Panc1 (cell line): ENCODE results near the gene SPDYE2B. TPM values are rescaled to one million over a fixed set of nuclear protein-coding genes. Genes with fewer than 3 reads are reported as not detected.
A peak's percentile ranks its signal among the peaks of the same experiment; 100 is the strongest.
"Not testable (repeated sequence)": the region's sequence is repeated elsewhere in the genome, so short reads cannot be mapped to it uniquely, and the experiment has no call there.

ENCODE experiments used
- ATAC-seq: fragments of 200-7000 bp; cut with Tn5 transposase; 2 replicates; pipeline ENCODE4 v1.9.1; 2020; ENCODE audit warnings: mild to moderate bottlenecking, moderate library complexity
- BruUV-seq: library from RNA; stranded (reverse); fragments of 400-500 nt; replicated peaks from 2 replicates; lab custom pipeline; 2021; lab: Mats Ljungman, UMichigan
- CTCF ChIA-PET: fragments of 300-600 bp; sonication (Branson Sonifier 250); formaldehyde crosslinking; loops from one replicate; lab custom pipeline; 2022; ENCODE audit warnings: antibody characterized with exemption; lab: Charles Lee
- POLR2A ChIA-PET: fragments of 300-600 bp; sonication (Branson Sonifier 250); formaldehyde crosslinking; loops from one replicate; lab custom pipeline; 2022; ENCODE audit warnings: antibody characterized with exemption; lab: Charles Lee
- DNase-seq: peaks from one replicate; pipeline ENCODE4 v3.0.0-alpha.2; 2010; ENCODE audit warnings: low read depth, low spot score
- H3K27ac ChIP-seq: 2 replicates; pipeline ENCODE4 v1.5.1; 2011; ENCODE audit warnings: mild to moderate bottlenecking, low read length, inconsistent platforms
- H3K27me3 ChIP-seq: fragments of 200-500 bp; sonication (Bioruptor generic); 2 replicates; pipeline ENCODE4 v1.6.0; 2014; ENCODE audit warnings: low read length, inconsistent platforms; ENCODE audit not compliant: control insufficient read depth, insufficient read depth
- H3K36me3 ChIP-seq: fragments of 200-500 bp; sonication (Bioruptor generic); 2 replicates; pipeline ENCODE4 v1.5.1; 2014; ENCODE audit warnings: inconsistent platforms, mild to moderate bottlenecking, low read length, moderate library complexity; ENCODE audit not compliant: control insufficient read depth, insufficient read depth
- H3K4me1 ChIP-seq: 2 replicates; pipeline ENCODE4 v1.5.1; 2011; ENCODE audit warnings: inconsistent platforms, mild to moderate bottlenecking, low read length, moderate library complexity; ENCODE audit not compliant: control insufficient read depth, insufficient read depth
- H3K4me3 ChIP-seq, 2 experiments: 2 replicates each; pipeline ENCODE4 v1.5.1; 2011 to 2012; ENCODE audit warnings: low read depth in 2 of 2, low read length in 2 of 2, mild to moderate bottlenecking in 2 of 2, inconsistent platforms in 1 of 2, moderate library complexity in 1 of 2
- H3K9me3 ChIP-seq: fragments of 200-500 bp; sonication (Bioruptor generic); 2 replicates; pipeline ENCODE4 v1.5.1; 2014; ENCODE audit warnings: low read depth, mild to moderate bottlenecking, inconsistent platforms, low read length, moderate library complexity; ENCODE audit not compliant: control insufficient read depth, insufficient read depth
- in situ Hi-C: cut with HindIII; loops from 2 replicates; pipeline ENCODE4 v1.10.0; 2016; ENCODE audit warnings: low sequenced_read_pairs, low pct_unique_long_range_greater_than_20kb
- intact Hi-C: fragments of 100-400 bp; cut with micrococcal nuclease; formaldehyde crosslinking; loops from one replicate; pipeline ENCODE4 v1.10.0; 2022; ENCODE audit not compliant: unreplicated experiment
- total RNA-seq: library from RNA; stranded (reverse); gene quantifications from one replicate; pipeline ENCODE4 v1.2.1, GENCODE V29; 2021; ENCODE audit not compliant: unreplicated experiment

The SPDYE2B gene
- total RNA-seq, 1 experiment from 2014 or later, result not detected

DNA sequence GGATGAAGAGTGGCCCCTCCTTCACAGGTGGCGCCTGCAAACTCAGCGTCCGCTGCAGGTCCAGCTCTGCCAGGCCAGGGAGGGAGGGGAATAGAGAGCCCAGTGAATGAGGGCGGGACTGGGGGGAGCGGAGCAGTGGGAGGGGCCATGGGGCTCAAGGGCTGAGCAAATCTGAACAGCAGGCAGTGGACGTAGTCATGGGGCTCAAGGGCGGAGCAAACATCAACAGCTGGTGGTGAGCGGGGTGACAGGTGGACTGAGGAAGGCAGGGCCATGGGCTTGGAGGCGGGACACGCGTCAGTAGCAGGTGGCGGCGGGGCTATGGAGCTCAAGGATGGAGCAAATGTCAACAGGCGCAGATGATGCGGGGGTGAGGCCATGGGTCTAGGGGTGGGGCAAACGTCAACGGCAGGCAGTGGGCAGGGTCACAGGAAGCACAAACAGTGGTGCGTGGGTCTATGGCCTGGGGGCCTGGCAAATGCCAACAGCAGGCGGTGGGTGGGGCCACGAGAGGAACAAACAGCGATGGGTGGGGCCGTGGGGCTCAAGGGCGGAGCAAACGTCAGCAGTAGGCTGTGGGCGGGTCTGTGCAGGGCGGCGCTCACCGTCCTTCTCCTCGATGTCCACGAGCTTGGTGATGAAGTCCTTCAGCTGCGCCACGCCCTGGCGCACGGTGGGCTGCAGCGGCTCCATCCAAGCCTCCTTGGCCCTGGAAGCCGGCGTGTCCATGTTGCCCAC, 38.3 kb downstream of the SPDYE2B start:
- H3K36me3 ChIP-seq, BruUV-seq, H3K27me3 ChIP-seq, POLR2A ChIA-PET, DNase-seq, H3K4me1 ChIP-seq, H3K27ac ChIP-seq, CTCF ChIA-PET, H3K9me3 ChIP-seq, in situ Hi-C loops, H3K4me3 ChIP-seq, intact Hi-C loops: not testable (repeated sequence)
- ATAC-seq, result peak; percentile 87

DNA sequence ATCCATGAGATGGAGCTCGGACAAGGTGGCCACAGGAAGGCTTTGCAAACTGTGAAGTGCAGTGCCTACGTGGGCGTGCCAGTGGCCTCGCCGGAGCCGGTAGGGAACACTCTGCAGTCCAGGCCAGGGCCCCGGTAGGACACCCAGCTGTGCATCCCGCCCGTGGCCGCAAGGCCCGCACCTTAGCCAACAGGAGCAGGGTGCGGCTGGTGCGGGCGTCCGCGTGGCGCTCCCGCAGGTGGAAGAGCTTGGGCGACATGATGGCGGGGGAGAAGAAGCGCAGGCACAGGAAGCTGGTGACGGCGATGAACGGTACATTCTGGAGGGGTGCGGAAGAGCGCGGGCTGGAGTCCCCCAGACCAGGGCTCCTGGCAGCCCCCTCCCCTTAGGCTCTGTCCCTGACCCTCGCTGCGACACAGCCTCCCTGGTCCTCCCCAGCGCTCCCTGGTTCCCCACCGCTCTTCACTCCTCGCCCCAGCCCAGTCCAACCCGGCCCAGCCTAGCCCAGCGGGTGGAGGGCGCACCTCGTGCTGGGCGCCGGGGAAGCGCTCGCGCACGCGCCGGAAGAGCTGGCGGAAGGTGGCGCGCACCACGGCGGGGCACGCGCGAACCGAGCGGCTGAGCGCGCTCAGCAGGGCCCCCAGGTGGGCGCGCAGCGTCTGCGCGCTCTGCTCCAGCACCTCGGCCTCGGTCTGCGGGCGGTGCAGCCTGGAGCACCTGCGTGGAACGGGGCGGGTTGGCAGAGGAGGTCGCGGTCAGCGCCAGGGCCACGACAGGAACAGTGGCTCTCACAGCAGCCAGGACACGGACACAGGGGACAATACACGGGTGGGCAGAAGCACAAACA, 39.5 kb downstream of the SPDYE2B start:
- H3K9me3 ChIP-seq, intact Hi-C loops, POLR2A ChIA-PET, BruUV-seq, CTCF ChIA-PET, H3K4me1 ChIP-seq, DNase-seq, H3K36me3 ChIP-seq, H3K27ac ChIP-seq, H3K27me3 ChIP-seq, in situ Hi-C loops, H3K4me3 ChIP-seq: not testable (repeated sequence)
- ATAC-seq, result peak; percentile 4; the same call in 1 of the 2 replicates

DNA sequence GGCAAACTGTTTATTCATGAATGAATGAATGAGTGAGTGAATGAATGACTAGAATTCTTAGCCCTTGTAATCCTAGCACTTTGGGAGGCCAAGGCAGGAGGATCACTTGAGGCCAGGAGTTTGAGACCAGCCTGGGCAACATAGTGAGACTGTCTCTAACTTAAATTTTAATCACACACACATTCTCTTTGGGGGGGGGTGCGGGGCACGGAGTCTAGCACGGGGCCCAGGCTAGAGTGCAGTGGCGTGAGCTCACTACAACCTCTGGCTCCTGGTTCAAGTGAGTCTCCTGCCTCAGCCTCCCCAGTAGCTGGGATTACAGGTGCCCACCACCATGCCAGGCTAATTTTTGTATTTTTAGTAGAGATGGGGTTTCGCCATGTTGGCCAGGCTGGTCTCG, 40.5 kb downstream of the SPDYE2B start:
- H3K27me3 ChIP-seq, CTCF ChIA-PET, intact Hi-C loops: not testable (repeated sequence)

DNA sequence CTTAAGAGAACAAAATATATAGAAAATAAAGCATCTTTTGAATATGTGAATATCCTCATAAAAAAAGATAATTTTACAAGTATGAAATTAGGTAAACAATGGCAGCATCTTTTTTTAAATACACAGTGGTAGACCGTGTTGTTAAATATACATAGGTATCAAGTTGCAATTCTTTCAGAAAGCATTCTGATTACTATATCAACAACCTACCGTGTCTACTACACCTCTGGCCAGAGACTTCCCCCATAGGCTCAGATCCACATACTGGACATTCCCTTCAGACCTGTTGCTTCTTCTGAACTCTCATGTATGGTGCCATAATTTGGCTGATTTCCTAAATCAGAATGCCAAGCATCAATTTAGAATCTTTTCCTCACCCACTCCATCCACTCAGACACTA, 43.9 kb downstream of the SPDYE2B start:
- CTCF ChIA-PET, BruUV-seq, H3K27me3 ChIP-seq, H3K36me3 ChIP-seq, H3K4me1 ChIP-seq, DNase-seq, in situ Hi-C loops, POLR2A ChIA-PET, H3K9me3 ChIP-seq, H3K4me3 ChIP-seq, ATAC-seq, intact Hi-C loops, H3K27ac ChIP-seq: not testable (repeated sequence)

More for the DNA sequence above, 40.5 kb downstream of the SPDYE2B start:
- BruUV-seq, POLR2A ChIA-PET, H3K36me3 ChIP-seq, in situ Hi-C loops, H3K4me1 ChIP-seq, DNase-seq, H3K4me3 ChIP-seq, H3K27ac ChIP-seq, ATAC-seq, H3K9me3 ChIP-seq: not testable (repeated sequence)

DNA sequence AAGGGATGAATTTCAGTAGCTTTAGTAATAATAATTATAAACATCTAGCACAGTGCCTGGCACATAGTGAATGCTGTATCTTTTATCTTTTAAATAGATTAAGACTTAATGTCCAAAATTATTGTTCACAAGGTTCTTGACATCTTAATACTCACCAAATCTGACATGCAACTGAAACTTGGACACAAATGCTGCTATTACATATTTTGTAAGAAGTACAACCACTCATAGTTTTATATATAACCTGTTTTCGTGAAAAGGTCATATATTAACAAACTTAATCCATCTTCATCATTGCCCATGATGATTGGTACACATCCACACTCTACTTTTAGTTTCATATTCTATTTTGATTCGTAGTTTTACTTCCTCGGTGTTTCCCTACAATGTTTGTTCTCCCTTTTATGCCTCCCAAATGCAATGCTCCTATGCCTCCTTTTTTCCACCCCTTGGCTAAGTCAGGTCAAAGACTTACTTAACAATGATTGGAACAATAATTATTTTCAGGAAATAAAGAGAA, 45.0 kb downstream of the SPDYE2B start:
- H3K4me1 ChIP-seq, BruUV-seq, H3K9me3 ChIP-seq, in situ Hi-C loops, POLR2A ChIA-PET, H3K36me3 ChIP-seq, CTCF ChIA-PET, H3K27ac ChIP-seq, intact Hi-C loops, DNase-seq, ATAC-seq, H3K4me3 ChIP-seq, H3K27me3 ChIP-seq: not testable (repeated sequence)

DNA sequence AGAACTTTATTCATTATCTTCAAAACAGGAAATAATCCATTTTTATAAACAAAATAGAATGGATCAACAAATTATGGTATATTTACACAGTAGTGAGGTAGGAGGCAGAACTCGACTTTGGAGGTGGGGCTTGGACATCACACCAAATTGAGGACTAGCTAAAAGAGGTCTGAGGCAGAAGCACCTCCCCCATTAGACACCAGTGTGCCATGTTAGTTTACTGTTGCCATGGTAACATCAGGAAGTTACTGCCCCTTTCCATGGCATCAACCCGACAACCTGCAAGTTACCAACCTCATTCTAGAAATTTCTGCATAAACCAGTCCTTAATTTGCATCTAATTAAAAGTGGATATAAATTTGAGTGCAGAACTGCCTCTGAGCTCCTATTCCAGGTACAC, 45.9 kb downstream of the SPDYE2B start:
- H3K4me1 ChIP-seq, H3K27me3 ChIP-seq, POLR2A ChIA-PET, H3K9me3 ChIP-seq, in situ Hi-C loops, H3K4me3 ChIP-seq, CTCF ChIA-PET, H3K27ac ChIP-seq, H3K36me3 ChIP-seq, ATAC-seq, DNase-seq, intact Hi-C loops, BruUV-seq: not testable (repeated sequence)
